GM12878 (cell line): ENCODE measurements around the gene RFLNA. TPM values are rescaled to one million over a fixed set of nuclear protein-coding genes. Genes with fewer than 3 reads are reported as not detected.

ENCODE experiments used
- ATAC-seq: fragments of 200-7000 bp; cut with Tn5 transposase; 3 replicates; pipeline ENCODE4 v1.9.1; 2020; ENCODE audit warnings: mild to moderate bottlenecking, moderate library complexity
- BruUV-seq: library from RNA; stranded (reverse); fragments of 400-500 nt; replicated peaks from 2 replicates; lab custom pipeline; 2021; lab: Mats Ljungman, UMichigan
- CTCF ChIA-PET: fragments of 300-600 bp; sonication (Branson Sonifier 250); formaldehyde crosslinking; extraction: SDS; loops from one replicate; lab custom pipeline; 2021; ENCODE audit warnings: inconsistent platforms; lab: Yijun Ruan, JAX
- POLR2A ChIA-PET: fragments of 350-600 bp; formaldehyde crosslinking; extraction: SDS; loops from one replicate; lab custom pipeline; 2021; ENCODE audit warnings: inconsistent platforms; lab: Charles Lee
- RAD21 ChIA-PET: fragments of 300-600 bp; sonication (Branson Sonifier 250); formaldehyde crosslinking; loops from one replicate; lab custom pipeline; 2023; ENCODE audit warnings: antibody characterized with exemption; ENCODE audit not compliant: unreplicated experiment; lab: Charles Lee
- SMC1A ChIA-PET: fragments of 300-600 bp; sonication (Branson Sonifier 250); formaldehyde crosslinking; loops from one replicate; lab custom pipeline; 2023; ENCODE audit not compliant: unreplicated experiment, uncharacterized antibody; lab: Charles Lee
- DNase-seq: peaks from one replicate; pipeline ENCODE4 v3.0.0-alpha.2; 2011; ENCODE audit warnings: low read depth, low spot score
- FAIRE-seq: peaks from 3 replicates; lab custom pipeline; 2011; peaks lifted over from hg19 to GRCh38; lab: Jason Lieb, UNC
- H2AFZ ChIP-seq: 2 replicates; pipeline ENCODE4 v1.6.0; 2011; ENCODE audit warnings: low read depth, low read length, control low read depth; ENCODE audit not compliant: control insufficient read depth
- H3K27ac ChIP-seq: 2 replicates; pipeline ENCODE4 v1.5.1; 2011; ENCODE audit warnings: control low read depth; ENCODE audit not compliant: control insufficient read depth, insufficient read depth
- H3K27me3 ChIP-seq, 2 experiments: replicated peaks in 1 of 2; 2 replicates each; pipeline versions ENCODE4 v1.6.0 to v1.6.1; 2011; ENCODE audit warnings: low read length in 1 of 2; ENCODE audit not compliant: control insufficient read depth in 2 of 2, insufficient read depth in 2 of 2
- H3K36me3 ChIP-seq, 2 experiments: 2 replicates each; pipeline ENCODE4 v1.5.1; 2011; ENCODE audit warnings: low read length in 1 of 2; ENCODE audit not compliant: control insufficient read depth in 2 of 2, insufficient read depth in 2 of 2
- H3K4me1 ChIP-seq: 2 replicates; pipeline ENCODE4 v1.6.1; 2011; ENCODE audit warnings: mild to moderate bottlenecking, low read length, moderate library complexity, mixed read lengths; ENCODE audit not compliant: control insufficient read depth, insufficient read depth
- H3K4me2 ChIP-seq: 2 replicates; pipeline ENCODE4 v1.6.0; 2011; ENCODE audit warnings: control low read depth; ENCODE audit not compliant: control insufficient read depth, insufficient read depth
- H3K4me3 ChIP-seq: fragments of 200-600 bp; sonication (generic); 2 replicates; pipeline ENCODE4 v1.5.1; 2016
- H3K79me2 ChIP-seq: 2 replicates; pipeline ENCODE4 v1.6.0; 2011; ENCODE audit warnings: low read length; ENCODE audit not compliant: control insufficient read depth, insufficient read depth
- H3K9ac ChIP-seq: 2 replicates; pipeline ENCODE4 v1.8.0; 2011; ENCODE audit warnings: low read length, control low read depth, mixed read lengths; ENCODE audit not compliant: control insufficient read depth, insufficient read depth
- H3K9me3 ChIP-seq: replicated peaks from 3 replicates; pipeline ENCODE4 v1.5.1; 2011; ENCODE audit warnings: mild to moderate bottlenecking, low read length; ENCODE audit not compliant: control insufficient read depth, insufficient read depth
- H4K20me1 ChIP-seq: 2 replicates; pipeline ENCODE4 v1.6.0; 2011; ENCODE audit not compliant: control insufficient read depth, insufficient read depth
- ATF3 ChIP-seq: IDR thresholded peaks from 2 replicates; pipeline ENCODE4 v1.6.1; 2011; ENCODE audit warnings: low read depth, mild to moderate bottlenecking, low read length, moderate library complexity, borderline replicate concordance; ENCODE audit errors: extremely low read depth
- BCL3 ChIP-seq: IDR thresholded peaks from 2 replicates; pipeline ENCODE4 v1.6.1; 2011; ENCODE audit warnings: borderline replicate concordance, low read depth, mild to moderate bottlenecking, moderate library complexity, low read length; ENCODE audit not compliant: insufficient read depth, poor library complexity, severe bottlenecking
- E4F1 ChIP-seq: fragments of 450-650 bp; IDR thresholded peaks from 2 replicates; pipeline ENCODE4 v1.6.1; 2018; ENCODE audit warnings: borderline replicate concordance, mild to moderate bottlenecking; ENCODE audit not compliant: partially characterized antibody
- NR2C1 ChIP-seq: fragments of 450-650 bp; IDR thresholded peaks from 2 replicates; pipeline ENCODE4 v1.6.1; 2017; ENCODE audit warnings: antibody characterized with exemption, mild to moderate bottlenecking, moderate library complexity
- NR2C2 ChIP-seq: IDR thresholded peaks from 2 replicates; pipeline ENCODE4 v1.6.1; 2011; ENCODE audit warnings: borderline replicate concordance, low read depth; ENCODE audit not compliant: control insufficient read depth, insufficient read length
- NR2F1 ChIP-seq: fragments of 450-650 bp; conservative IDR thresholded peaks from 2 replicates; pipeline ENCODE4 v1.6.1; 2017; ENCODE audit warnings: mild to moderate bottlenecking
- POU2F2 ChIP-seq: IDR thresholded peaks from 3 replicates; pipeline ENCODE4 v1.6.1; 2011; ENCODE audit warnings: low read depth, mild to moderate bottlenecking, low read length, borderline replicate concordance
- RCOR1 ChIP-seq: conservative IDR thresholded peaks from 2 replicates; pipeline ENCODE4 v1.6.1; 2012; ENCODE audit warnings: low read depth, low read length, improper control_type of control experiment
- SUZ12 ChIP-seq: fragments of 200-600 bp; sonication (generic); IDR thresholded peaks from one replicate; pipeline ENCODE4 v1.6.1; 2018; ENCODE audit warnings: antibody characterized with exemption, mild to moderate bottlenecking; ENCODE audit not compliant: unreplicated experiment
- TBL1XR1 ChIP-seq: IDR thresholded peaks from 2 replicates; pipeline ENCODE4 v1.6.1; 2012; ENCODE audit warnings: low read depth, low read length, improper control_type of control experiment
- ZBTB4 ChIP-seq: fragments of 450-650 bp; formaldehyde crosslinking; IDR thresholded peaks from 2 replicates; pipeline ENCODE4 v1.4.0; 2022; ENCODE audit warnings: mild to moderate bottlenecking, moderate library complexity
- WGBS: methylation state at CpG from one replicate; pipeline ENCODE4 v1.1.6; 2016; ENCODE audit warnings: low lambda C conversion rate; ENCODE audit not compliant: insufficient replicate concordance, insufficient coverage; ENCODE audit errors: missing lambda C conversion rate; 5-methylcytosine and 5-hydroxymethylcytosine counted together
- in situ Hi-C: fragments of 300-500 bp; cut with MboI; formaldehyde crosslinking; loops from 9 replicates; pipeline ENCODE4 v1.14.3; 2018; ENCODE audit warnings: mixed read lengths
- intact Hi-C: fragments of 100-400 bp; cut with micrococcal nuclease; formaldehyde crosslinking; loops from one replicate; pipeline ENCODE4 v1.14.2; 2022; ENCODE audit not compliant: unreplicated experiment
- polyA plus RNA-seq, 11 experiments: library from polyadenylated mRNA; depleted of rRNA in 4 of 11; unstranded in 6 of 11; stranded (reverse) in 5 of 11; fragments of >200 nt; fragmentation: Nextera tagmentation in 4 of 11; fragmentation: Illumina TruSeq in 1 of 11; extraction: Ambion mirVana in 4 of 11; extraction: Trizol in 1 of 11; gene quantifications; 1 replicate in 1 of 11; 2 replicates in 10 of 11; pipeline versions ENCODE4 v1.2.1 to v1.2.3, GENCODE V29; 2011 to 2016; ENCODE audit warnings: inconsistent platforms in 2 of 11, missing spikeins in 2 of 11, low read depth in 1 of 11
- total RNA-seq, 4 experiments: library from RNA; depleted of rRNA in 3 of 4; stranded (reverse); fragments of >200 nt in 3 of 4; fragmentation: Illumina TruSeq in 1 of 4; extraction: Trizol in 1 of 4; gene quantifications; 2 replicates each; pipeline versions ENCODE4 v1.2.1 to v1.2.3, GENCODE V29; 2013 to 2021

RFLNA gene
- total and polyA plus RNA-seq, 10 of the 15 experiments (the other 5 are each of a cell fraction or from before 2014, with no cell fraction given): 0.08 TPM; not detected in 9

- FAIRE-seq: no peak
- Histone ChIP-seq H3K9ac (no peak overlapping the region), H3K4me3 (no peak overlapping the region), H3K27me3 (peaks cover 0 to 2% of the 10 kb centered on the region in 2 experiments; a peak in 3 of 4 replicates), H3K27ac (no peak overlapping the region), H3K36me3 (no peaks in the 10 kb centered on the region), H3K4me2 (no peak overlapping the region), H3K79me2 (no peaks in the 10 kb centered on the region), H3K9me3 (no peaks in the 10 kb centered on the region), H3K4me1 (no peaks in the 10 kb centered on the region), H4K20me1 (no peaks in the 10 kb centered on the region), H2AFZ (no peak overlapping the region)
- POLR2A ChIA-PET: no interaction called here
- 55% methylated on average over 19 of the region's 27 CpGs for WGBS
- RAD21 ChIA-PET: no interaction called here
- DNase-seq: no peak
- CTCF ChIA-PET: no interaction called here
- ATAC-seq: no peak
- SMC1A ChIA-PET: no interaction called here
- intact Hi-C loops: no loop called here
- no TSS peak for BruUV-seq
- in situ Hi-C loops: no loop called here
- no peak for TF ChIP-seq TBL1XR1
- no peak for TF ChIP-seq NR2C2
- no peak for TF ChIP-seq NR2F1
- TF ChIP-seq SUZ12: no peak
- no peak for TF ChIP-seq RCOR1
- no peak for TF ChIP-seq NR2C1
- TF ChIP-seq POU2F2: no peak
- TF ChIP-seq E4F1: no peak
- TF ChIP-seq BCL3: no peak
- no peak for TF ChIP-seq ATF3
- no peak for TF ChIP-seq ZBTB4 (CRISPR knock-in tag)
Measured at GRCh38 chr12:124302807-124303578, 8.1 kb downstream of the RFLNA start.
